Panc1 (cell line): ENCODE results near the gene PTPN9.

Experiments used
- POLR2AphosphoS5 ChIP-seq: IDR thresholded peaks from 2 replicates; pipeline ENCODE4 v1.6.1; 2012; ENCODE audit warnings: mild to moderate bottlenecking, low read depth, low read length, moderate library complexity
- TCF7L2 ChIP-seq: IDR thresholded peaks from 2 replicates; pipeline ENCODE4 v1.6.1; 2011; ENCODE audit warnings: mild to moderate bottlenecking, low read depth, low read length, inconsistent platforms
- TF ChIP-seq, protein P1 (sequence below): fragments of 450-650 bp; IDR thresholded peaks from 2 replicates; pipeline ENCODE4 v1.5.1; 2017; ENCODE audit warnings: mild to moderate bottlenecking
- TF ChIP-seq, protein P2 (sequence below), 2 experiments: IDR thresholded peaks; 2 replicates each; pipeline ENCODE4 v1.6.1; 2011 to 2012; ENCODE audit warnings: low read depth in 2 of 2, control low read depth in 1 of 2, low read length in 1 of 2, mild to moderate bottlenecking in 1 of 2, moderate library complexity in 1 of 2; ENCODE audit not compliant: insufficient read depth in 1 of 2

DNA sequence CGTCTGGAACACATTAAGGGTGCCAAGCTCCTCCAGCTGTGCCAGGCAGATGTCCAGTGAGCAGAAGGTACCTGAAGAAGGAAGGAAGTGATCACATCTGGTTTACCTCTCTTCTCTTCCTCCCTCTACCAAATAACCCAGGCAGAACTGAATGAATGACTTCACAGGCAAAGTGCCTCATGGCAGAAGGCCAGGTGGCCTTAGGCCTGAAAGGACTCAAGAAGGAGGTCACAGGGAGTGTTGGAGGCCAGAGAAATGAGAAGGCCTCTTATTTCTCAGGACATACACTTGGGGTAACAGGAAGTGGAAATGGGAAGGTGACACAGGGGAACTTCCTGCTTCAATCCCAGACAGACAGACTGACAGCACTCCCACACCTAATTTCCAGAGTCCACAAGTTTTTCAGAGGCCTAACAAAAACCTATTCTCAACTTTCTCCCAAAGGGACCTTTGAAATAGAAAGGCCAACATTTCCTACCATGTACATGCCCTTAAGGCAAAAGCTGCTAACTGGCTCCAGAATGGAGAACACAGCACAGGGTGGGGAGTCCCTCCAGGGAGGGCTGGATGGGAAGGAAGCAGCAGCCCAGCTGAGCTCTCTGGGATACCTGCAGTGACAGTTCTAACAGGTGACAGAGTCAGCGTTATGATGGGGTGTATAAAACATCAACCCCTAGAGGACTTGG, 110.1 kb downstream of the PTPN9 start:
- TF ChIP-seq POLR2AphosphoS5, result no peak
- TF ChIP-seq, protein P1, sequence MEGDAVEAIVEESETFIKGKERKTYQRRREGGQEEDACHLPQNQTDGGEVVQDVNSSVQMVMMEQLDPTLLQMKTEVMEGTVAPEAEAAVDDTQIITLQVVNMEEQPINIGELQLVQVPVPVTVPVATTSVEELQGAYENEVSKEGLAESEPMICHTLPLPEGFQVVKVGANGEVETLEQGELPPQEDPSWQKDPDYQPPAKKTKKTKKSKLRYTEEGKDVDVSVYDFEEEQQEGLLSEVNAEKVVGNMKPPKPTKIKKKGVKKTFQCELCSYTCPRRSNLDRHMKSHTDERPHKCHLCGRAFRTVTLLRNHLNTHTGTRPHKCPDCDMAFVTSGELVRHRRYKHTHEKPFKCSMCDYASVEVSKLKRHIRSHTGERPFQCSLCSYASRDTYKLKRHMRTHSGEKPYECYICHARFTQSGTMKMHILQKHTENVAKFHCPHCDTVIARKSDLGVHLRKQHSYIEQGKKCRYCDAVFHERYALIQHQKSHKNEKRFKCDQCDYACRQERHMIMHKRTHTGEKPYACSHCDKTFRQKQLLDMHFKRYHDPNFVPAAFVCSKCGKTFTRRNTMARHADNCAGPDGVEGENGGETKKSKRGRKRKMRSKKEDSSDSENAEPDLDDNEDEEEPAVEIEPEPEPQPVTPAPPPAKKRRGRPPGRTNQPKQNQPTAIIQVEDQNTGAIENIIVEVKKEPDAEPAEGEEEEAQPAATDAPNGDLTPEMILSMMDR, result no peak
- TF ChIP-seq, protein P2, sequence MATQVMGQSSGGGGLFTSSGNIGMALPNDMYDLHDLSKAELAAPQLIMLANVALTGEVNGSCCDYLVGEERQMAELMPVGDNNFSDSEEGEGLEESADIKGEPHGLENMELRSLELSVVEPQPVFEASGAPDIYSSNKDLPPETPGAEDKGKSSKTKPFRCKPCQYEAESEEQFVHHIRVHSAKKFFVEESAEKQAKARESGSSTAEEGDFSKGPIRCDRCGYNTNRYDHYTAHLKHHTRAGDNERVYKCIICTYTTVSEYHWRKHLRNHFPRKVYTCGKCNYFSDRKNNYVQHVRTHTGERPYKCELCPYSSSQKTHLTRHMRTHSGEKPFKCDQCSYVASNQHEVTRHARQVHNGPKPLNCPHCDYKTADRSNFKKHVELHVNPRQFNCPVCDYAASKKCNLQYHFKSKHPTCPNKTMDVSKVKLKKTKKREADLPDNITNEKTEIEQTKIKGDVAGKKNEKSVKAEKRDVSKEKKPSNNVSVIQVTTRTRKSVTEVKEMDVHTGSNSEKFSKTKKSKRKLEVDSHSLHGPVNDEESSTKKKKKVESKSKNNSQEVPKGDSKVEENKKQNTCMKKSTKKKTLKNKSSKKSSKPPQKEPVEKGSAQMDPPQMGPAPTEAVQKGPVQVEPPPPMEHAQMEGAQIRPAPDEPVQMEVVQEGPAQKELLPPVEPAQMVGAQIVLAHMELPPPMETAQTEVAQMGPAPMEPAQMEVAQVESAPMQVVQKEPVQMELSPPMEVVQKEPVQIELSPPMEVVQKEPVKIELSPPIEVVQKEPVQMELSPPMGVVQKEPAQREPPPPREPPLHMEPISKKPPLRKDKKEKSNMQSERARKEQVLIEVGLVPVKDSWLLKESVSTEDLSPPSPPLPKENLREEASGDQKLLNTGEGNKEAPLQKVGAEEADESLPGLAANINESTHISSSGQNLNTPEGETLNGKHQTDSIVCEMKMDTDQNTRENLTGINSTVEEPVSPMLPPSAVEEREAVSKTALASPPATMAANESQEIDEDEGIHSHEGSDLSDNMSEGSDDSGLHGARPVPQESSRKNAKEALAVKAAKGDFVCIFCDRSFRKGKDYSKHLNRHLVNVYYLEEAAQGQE (IDR thresholded peaks at IDR 0.05; ENCODE audit: insufficient read depth in 1 of 2, low read depth in 2 of 2, low read length in 1 of 2), result no peak
- TF ChIP-seq TCF7L2, result no peak
